ENCODE results near the gene ZSWIM3. TPM values are rescaled to one million over a fixed set of nuclear protein-coding genes. Genes with fewer than 3 reads are reported as not detected.
"Not testable (repeated sequence)": the region's sequence is repeated elsewhere in the genome, so short reads cannot be mapped to it uniquely, and the experiment has no call there.

ZSWIM3 gene
- total RNA-seq, 1 donor from 2014 or later: 5.2 TPM

- no peak for DNase-seq
Observed at GRCh38 chr20:45861221-45862075, 4.0 kb downstream of the ZSWIM3 start.

DNA sequence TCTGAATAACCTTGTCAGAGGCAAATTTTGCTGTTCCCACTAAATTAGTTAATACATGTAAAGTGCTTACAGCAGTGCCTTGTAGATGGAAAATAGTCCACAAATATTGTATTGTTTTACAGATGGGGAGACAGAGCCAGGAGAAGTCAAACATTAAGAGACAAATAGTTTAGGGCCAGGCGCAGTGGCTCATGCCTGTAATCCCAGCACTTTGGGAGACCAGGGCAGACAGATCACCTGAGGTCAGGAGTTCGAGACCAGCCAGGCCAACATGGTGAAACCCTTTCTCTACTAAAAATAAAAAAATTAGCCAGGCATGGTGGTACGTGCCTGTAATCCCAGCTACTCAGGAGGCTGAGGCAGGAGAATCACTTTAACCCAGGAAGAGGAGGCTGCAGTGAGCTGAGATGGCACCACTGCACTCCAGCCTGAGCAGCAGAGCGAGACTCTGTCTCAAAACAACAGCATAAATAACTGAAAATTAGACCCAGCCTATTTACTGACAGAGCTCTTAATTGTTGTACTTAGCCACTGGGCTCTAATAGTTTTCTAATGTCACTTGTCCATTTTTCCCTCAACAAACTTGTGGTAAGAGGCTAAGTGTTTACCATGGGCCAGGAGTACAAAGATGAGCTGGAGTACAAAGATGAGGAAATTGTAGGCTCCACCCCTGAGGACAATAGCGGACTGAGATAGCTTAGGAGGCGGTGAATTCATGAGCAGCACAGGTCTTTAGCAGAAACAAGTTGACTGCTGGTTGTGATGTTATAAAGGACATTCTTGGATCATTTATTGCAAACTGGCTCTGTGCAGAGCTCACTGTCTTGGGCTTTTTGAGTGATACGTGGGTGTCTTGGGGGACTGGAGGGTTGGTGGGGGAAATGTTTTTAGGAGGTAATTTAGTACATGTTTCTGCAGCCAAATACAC is 6.4 kb downstream of the ZSWIM3 start:
- no peak for DNase-seq

- DNase-seq: no peak
Observed at GRCh38 chr20:45866454-45866853, 9.0 kb downstream of the ZSWIM3 start.

DNA sequence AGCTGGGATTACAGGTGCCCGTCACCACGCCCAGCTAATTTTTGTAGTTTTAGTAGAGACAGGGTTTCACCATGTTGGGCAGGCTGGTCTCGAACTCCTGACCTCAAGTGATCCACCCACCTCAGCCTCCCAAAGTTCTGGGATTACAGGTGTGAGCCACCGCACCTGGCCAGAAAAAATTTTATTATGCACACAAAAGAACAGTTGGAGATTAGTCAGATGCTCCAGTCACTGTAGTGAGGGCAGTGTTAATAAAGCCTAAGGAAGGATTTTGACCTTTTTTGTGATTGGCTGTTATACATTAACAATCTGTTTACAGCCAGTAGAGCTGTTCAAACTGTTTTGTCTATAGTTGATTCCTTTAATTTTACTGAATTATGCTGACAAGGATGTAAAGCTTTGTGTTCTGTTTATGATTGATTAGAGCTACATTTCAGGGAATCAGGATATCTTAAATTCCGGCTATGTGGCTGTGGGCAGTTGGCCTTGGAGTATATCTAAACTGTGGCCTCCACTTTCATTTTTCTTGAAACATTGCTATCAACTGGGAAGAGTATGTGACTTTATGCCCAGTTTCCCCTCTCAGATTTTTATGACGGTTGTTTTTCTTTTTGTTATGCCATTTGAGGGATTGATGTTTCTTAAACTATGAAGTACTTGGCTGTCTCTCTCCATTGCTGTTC is 9.9 kb downstream of the ZSWIM3 start:
- no peak for DNase-seq

DNA sequence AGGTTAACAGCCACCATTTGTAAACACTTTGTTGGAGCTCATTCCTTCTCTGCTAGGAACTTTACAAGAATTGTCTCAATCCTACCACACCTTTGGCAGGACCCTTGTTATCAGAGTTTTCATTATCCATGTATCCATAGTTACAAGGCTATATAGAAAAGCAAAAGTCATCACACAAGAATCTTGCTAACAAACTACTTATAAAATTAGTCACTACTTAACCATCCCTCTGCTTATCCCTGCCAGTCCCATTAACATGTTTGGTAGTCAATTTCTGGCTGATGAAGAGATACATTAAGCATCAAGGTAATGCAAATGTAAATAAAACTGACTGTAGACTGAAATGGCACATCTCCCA is 10.4 kb downstream of the ZSWIM3 start:
- no peak for DNase-seq

- DNase-seq: no peak
Observed at GRCh38 chr20:45872626-45873025, 15.2 kb downstream of the ZSWIM3 start.

GRCh38 chr20:45873409-45874103 is 16.1 kb downstream of the ZSWIM3 start:
- no peak for DNase-seq

GRCh38 chr20:45874104-45874481 is 16.7 kb downstream of the ZSWIM3 start:
- not testable (repeated sequence) for DNase-seq

DNA sequence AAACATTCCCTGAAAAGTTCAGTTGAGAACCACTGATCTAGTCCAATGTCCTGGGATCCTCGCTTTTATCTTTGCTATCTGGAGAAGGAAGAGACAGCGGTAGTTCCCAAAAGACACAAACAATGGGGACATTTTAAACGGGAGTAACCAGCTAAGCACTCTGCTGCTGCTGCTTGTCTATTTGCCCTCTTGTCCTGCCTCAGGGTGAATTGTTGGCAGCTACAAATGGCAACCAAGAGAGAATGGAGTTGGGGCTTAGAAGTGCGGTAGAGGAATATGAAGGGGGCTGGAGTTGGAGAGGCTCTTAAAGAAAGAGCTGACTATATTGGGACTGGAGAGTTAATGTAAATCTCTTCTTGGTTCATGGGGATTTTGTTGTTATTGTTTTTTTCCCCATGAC is 17.2 kb downstream of the ZSWIM3 start:
- no peak for DNase-seq

GRCh38 chr20:45878076-45878761 is 20.8 kb downstream of the ZSWIM3 start:
- DNase-seq: no peak

- DNase-seq: peak; percentile 100
Observed at GRCh38 chr20:45880988-45881788, 23.8 kb downstream of the ZSWIM3 start, which contains the start of gene ZSWIM1. Gene ZSWIM1 (plus strand): TSS chr20:45881227. CDS start chr20:45882593, 1,366 bp downstream.

- DNase-seq: no peak
Observed at GRCh38 chr20:45882469-45883099, 25.2 kb downstream of the ZSWIM3 start.

- no peak for DNase-seq
Observed at GRCh38 chr20:45883100-45883469, 25.7 kb downstream of the ZSWIM3 start.

DNA sequence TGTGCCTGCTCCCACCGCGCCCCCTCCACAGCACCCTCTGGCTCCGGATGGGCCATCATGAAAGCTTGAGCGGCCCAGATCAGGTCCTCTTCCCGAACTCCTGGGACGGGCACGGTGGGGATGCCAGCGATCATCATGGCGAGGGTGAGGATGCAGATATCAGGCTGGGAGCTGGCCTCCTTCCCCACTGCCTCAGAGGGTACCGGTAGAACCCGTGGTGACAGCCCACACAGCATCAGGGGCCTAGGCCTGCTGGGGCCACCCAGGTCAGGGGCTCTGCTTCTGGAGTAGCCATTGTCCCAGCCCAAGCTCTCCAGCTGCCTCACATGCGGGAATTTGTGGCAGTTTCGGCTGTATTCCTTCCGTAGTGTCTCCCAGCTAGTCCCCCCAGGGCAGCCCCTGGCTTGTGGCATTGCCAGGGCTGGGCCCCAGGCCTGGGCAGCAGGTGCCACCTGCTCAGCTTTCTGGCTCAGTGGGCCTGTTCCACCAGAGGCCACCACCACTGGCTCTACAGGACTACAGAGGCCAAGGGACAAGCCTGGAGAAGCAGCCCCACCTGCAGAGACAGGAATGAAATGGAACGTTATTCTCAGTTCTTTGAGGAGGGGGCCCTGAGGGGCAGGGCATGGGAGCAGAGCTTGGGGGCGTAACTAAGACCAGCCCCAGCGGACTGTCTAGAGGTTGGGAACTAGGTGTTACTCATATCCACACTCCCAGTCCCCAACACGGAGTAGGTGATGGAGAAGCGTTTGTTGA is 29.4 kb downstream of the ZSWIM3 start:
- no peak for DNase-seq

GRCh38 chr20:45887346-45887715 is 29.9 kb downstream of the ZSWIM3 start, which contains the start of gene SPATA25:
Gene SPATA25 (minus strand): TSS chr20:45887622. CDS start chr20:45887590, 32 bp downstream.
- DNase-seq: no peak

GRCh38 chr20:45888681-45889080 is 31.3 kb downstream of the ZSWIM3 start:
- DNase-seq: no peak

- DNase-seq: peak; percentile 92
Observed at GRCh38 chr20:45890077-45890984, 32.9 kb downstream of the ZSWIM3 start.
